Measurements from ENCODE around the gene MRAS. TPM values are rescaled to one million over a fixed set of nuclear protein-coding genes. Genes with fewer than 3 reads are reported as not detected.
"Not testable (repeated sequence)": the region's sequence is repeated elsewhere in the genome, so short reads cannot be mapped to it uniquely, and the experiment has no call there.

The MRAS gene
- total and polyA plus RNA-seq, 2 donors from 2014 or later = 30.9 to 106 TPM

GRCh38 chr3:138423316-138423715, 74.9 kb downstream of the MRAS start:
- no peaks in the 10 kb centered on the region for H3K27me3 ChIP-seq (ENCODE audit: control insufficient read depth, insufficient read depth, low read length)
- no peak for TF ChIP-seq CTCF (IDR thresholded peaks at IDR 0.05; ENCODE audit: borderline replicate concordance, extremely low read depth, insufficient read depth)
- no peaks in the 10 kb centered on the region for H3K4me1 ChIP-seq (ENCODE audit: control insufficient read depth in 2 of 3, insufficient read depth in 2 of 3, low read depth in 1 of 3, low read length in 3 of 3)
- H3K36me3 ChIP-seq (ENCODE audit: control insufficient read depth in 2 of 3, insufficient read depth in 3 of 3, low read length in 3 of 3) = no peaks in the 10 kb centered on the region
- no peaks in the 10 kb centered on the region for H3K9me3 ChIP-seq (ENCODE audit: control insufficient read depth in 2 of 3, insufficient read depth in 1 of 3, low read length in 3 of 3)
- FAIRE-seq (no peak), DNase-seq (no peak)
- intact Hi-C loops (cut with DNase I) = loop anchor here (10.0 kb wide), 1 partner anchor 89 kb away; no protein-coding TSS in a partner anchor
- no peak overlapping the region for H3K27ac ChIP-seq (ENCODE audit: low read depth in 2 of 2, low read length in 2 of 2)
- H3K4me3 ChIP-seq (ENCODE audit: low read length in 3 of 3) = no peak overlapping the region
- H3K9ac ChIP-seq (ENCODE audit: low read length in 3 of 3) = no peak overlapping the region

GRCh38 chr3:138424323-138424722, 75.9 kb downstream of the MRAS start:
- no peaks in the 10 kb centered on the region for H3K4me1 ChIP-seq (ENCODE audit: control insufficient read depth in 2 of 3, insufficient read depth in 2 of 3, low read depth in 1 of 3, low read length in 3 of 3)
- no peaks in the 10 kb centered on the region for H3K36me3 ChIP-seq (ENCODE audit: control insufficient read depth in 2 of 3, insufficient read depth in 3 of 3, low read length in 3 of 3)
- DNase-seq (no peak), FAIRE-seq (no peak)
- no peaks in the 10 kb centered on the region for H3K27me3 ChIP-seq (ENCODE audit: control insufficient read depth, insufficient read depth, low read length)
- intact Hi-C loops (cut with DNase I) = loop anchor here (10.0 kb wide), 1 partner anchor 90 kb away; no protein-coding TSS in a partner anchor
- no peak overlapping the region for H3K4me3 ChIP-seq (ENCODE audit: low read length in 3 of 3)
- no peak overlapping the region for H3K9ac ChIP-seq (ENCODE audit: low read length in 3 of 3)
- no peak overlapping the region for H3K27ac ChIP-seq (ENCODE audit: low read depth in 2 of 2, low read length in 2 of 2)
- TF ChIP-seq CTCF (IDR thresholded peaks at IDR 0.05; ENCODE audit: borderline replicate concordance, extremely low read depth, insufficient read depth) = no peak
- H3K9me3 ChIP-seq (ENCODE audit: control insufficient read depth in 2 of 3, insufficient read depth in 1 of 3, low read length in 3 of 3) = no peaks in the 10 kb centered on the region

DNA sequence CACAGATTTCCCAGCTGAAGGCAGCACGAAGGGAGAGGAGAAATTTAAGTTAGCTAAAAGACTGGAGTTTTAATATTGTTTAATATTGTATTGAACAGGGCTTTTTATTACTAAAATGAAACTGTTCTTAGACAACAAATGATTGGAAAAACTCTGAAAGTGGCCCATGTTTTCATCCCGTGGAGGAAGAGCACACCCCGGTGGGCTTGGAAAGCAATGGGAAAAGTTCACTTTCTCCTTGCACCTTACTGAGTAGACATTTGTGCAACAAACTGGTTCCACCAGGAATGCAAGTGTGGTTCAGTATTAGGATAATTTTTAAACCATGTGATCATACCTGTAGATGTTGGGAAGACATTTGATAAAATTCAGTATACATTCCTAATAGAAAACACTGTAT, 77.8 kb downstream of the MRAS start:
- intact Hi-C loops (cut with DNase I) = loop anchor here (10.0 kb wide), 1 partner anchor 91 kb away; no protein-coding TSS in a partner anchor
- DNase-seq = peak in 2 of 5 donors; percentile 49 to 65
- Histone ChIP-seq H3K9me3 (ENCODE audit: control insufficient read depth in 2 of 3, insufficient read depth in 1 of 3, low read length in 3 of 3) (no peaks in the 10 kb centered on the region), H3K27me3 (ENCODE audit: control insufficient read depth, insufficient read depth, low read length) (peaks cover 1% of the 10 kb centered on the region), H3K4me1 (ENCODE audit: control insufficient read depth in 2 of 3, insufficient read depth in 2 of 3, low read depth in 1 of 3, low read length in 3 of 3) (no peaks in the 10 kb centered on the region), H3K4me3 (ENCODE audit: low read length in 3 of 3) (no peak overlapping the region), H3K9ac (ENCODE audit: low read length in 3 of 3) (no peak overlapping the region), H3K27ac (ENCODE audit: low read depth in 2 of 2, low read length in 2 of 2) (no peak overlapping the region), H3K36me3 (ENCODE audit: control insufficient read depth in 2 of 3, insufficient read depth in 3 of 3, low read length in 3 of 3) (no peaks in the 10 kb centered on the region)
- TF ChIP-seq CTCF (IDR thresholded peaks at IDR 0.05; ENCODE audit: borderline replicate concordance, extremely low read depth, insufficient read depth) = peak; percentile 45
- no peak for FAIRE-seq

DNA sequence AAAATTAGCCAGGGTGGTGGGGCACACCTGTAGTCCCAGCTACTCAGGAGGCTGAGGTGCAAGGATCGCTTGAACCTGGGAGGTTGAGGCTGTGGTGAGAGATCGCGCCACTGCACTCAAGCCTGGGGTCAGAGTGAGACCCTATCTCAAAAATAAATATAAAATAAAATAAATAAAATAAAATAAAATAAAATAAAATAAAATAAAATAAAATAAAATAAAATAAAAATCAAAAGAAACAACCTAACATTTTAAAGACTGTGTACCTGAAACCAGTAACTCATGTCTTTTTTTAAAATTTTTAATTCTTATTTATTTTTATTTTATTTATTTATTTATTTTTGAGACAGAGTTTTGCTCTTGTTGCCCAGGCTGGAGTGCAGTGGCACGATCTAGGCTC, 78.4 kb downstream of the MRAS start:
- not testable (repeated sequence) for FAIRE-seq

More for the DNA sequence above, 78.4 kb downstream of the MRAS start:
- not testable (repeated sequence) for H3K27me3 ChIP-seq (ENCODE audit: control insufficient read depth, insufficient read depth, low read length); H3K36me3 ChIP-seq (ENCODE audit: control insufficient read depth in 2 of 3, insufficient read depth in 3 of 3, low read length in 3 of 3); H3K4me1 ChIP-seq (ENCODE audit: control insufficient read depth in 2 of 3, insufficient read depth in 2 of 3, low read depth in 1 of 3, low read length in 3 of 3); H3K9ac ChIP-seq (ENCODE audit: low read length in 3 of 3); H3K27ac ChIP-seq (ENCODE audit: low read depth in 2 of 2, low read length in 2 of 2); DNase-seq; H3K9me3 ChIP-seq (ENCODE audit: control insufficient read depth in 2 of 3, insufficient read depth in 1 of 3, low read length in 3 of 3); H3K4me3 ChIP-seq (ENCODE audit: low read length in 3 of 3)
- intact Hi-C loops (cut with DNase I) = loop anchor here (10.0 kb wide), 1 partner anchor 92 kb away; no protein-coding TSS in a partner anchor
